HepG2 (cell line): ENCODE results near the gene KRTAP10-10. TPM values are rescaled to one million over a fixed set of nuclear protein-coding genes. Genes with fewer than 3 reads are reported as not detected.

Source experiments
- BHLHE40 ChIP-seq: IDR thresholded peaks from 2 replicates; pipeline ENCODE4 v1.6.1; 2011; ENCODE audit warnings: low read length, improper control_type of control experiment
- DNMT1 ChIP-seq: sonication (generic); formaldehyde crosslinking; IDR thresholded peaks from 2 replicates; pipeline ENCODE4 v1.5.1; 2020; ENCODE audit warnings: mild to moderate bottlenecking, missing genetic modification reagents
- GABPB1 ChIP-seq: IDR thresholded peaks from 2 replicates; pipeline ENCODE4 v1.6.1; 2016; ENCODE audit warnings: mild to moderate bottlenecking, missing genetic modification reagents, moderate library complexity, missing compliant biosample characterization
- KLF6 ChIP-seq: IDR thresholded peaks from 2 replicates; pipeline ENCODE4 v1.8.0; 2016; ENCODE audit warnings: missing biosample characterization, missing genetic modification reagents
- MAZ ChIP-seq, 2 experiments: sonication (generic) in 1 of 2; formaldehyde crosslinking in 1 of 2; IDR thresholded peaks; 2 replicates each; pipeline versions ENCODE4 v1.5.0 to v1.6.1; 2012 to 2020; ENCODE audit warnings: low read depth in 2 of 2, mild to moderate bottlenecking in 2 of 2, borderline replicate concordance in 1 of 2, improper control_type of control experiment in 1 of 2, low read length in 1 of 2, missing genetic modification reagents in 1 of 2, moderate library complexity in 1 of 2
- NR1H2 ChIP-seq: sonication (generic); formaldehyde crosslinking; IDR thresholded peaks from 2 replicates; pipeline ENCODE4 v1.8.1; 2022; ENCODE audit warnings: low read depth, missing genetic modification reagents, borderline replicate concordance
- PHF20 ChIP-seq: sonication (generic); formaldehyde crosslinking; IDR thresholded peaks from 2 replicates; pipeline ENCODE4 v1.5.0; 2020; ENCODE audit warnings: mild to moderate bottlenecking, missing genetic modification reagents
- PTBP1 ChIP-seq: fragments of 200-400 bp; formaldehyde crosslinking; IDR thresholded peaks from 2 replicates; pipeline ENCODE4 v1.6.1; 2018; ENCODE audit warnings: low read length, low read depth; ENCODE audit not compliant: poor library complexity, severe bottlenecking
- RARG ChIP-seq: sonication (generic); formaldehyde crosslinking; IDR thresholded peaks from 2 replicates; pipeline ENCODE4 v1.4.0; 2020; ENCODE audit warnings: low read depth, mild to moderate bottlenecking, missing genetic modification reagents
- RBM22 ChIP-seq: fragments of 200-400 bp; formaldehyde crosslinking; optimal IDR thresholded peaks from 2 replicates; pipeline ENCODE3; 2017; ENCODE audit warnings: mild to moderate bottlenecking, low read length, moderate library complexity
- SALL2 ChIP-seq: sonication (generic); formaldehyde crosslinking; IDR thresholded peaks from 2 replicates; pipeline ENCODE4 v1.8.1; 2023; ENCODE audit warnings: mild to moderate bottlenecking, missing genetic modification reagents, inconsistent platforms
- SNAPC2 ChIP-seq: sonication (generic); formaldehyde crosslinking; IDR thresholded peaks from 2 replicates; pipeline ENCODE4 v1.8.1; 2022; ENCODE audit warnings: mild to moderate bottlenecking, missing genetic modification reagents
- ZNF230 ChIP-seq: sonication (generic); formaldehyde crosslinking; IDR thresholded peaks from 2 replicates; pipeline ENCODE4 v1.4.0; 2020; ENCODE audit warnings: mild to moderate bottlenecking, missing genetic modification reagents
- ZNF772 ChIP-seq: sonication (generic); formaldehyde crosslinking; IDR thresholded peaks from 2 replicates; pipeline ENCODE4 v1.5.0; 2020; ENCODE audit warnings: mild to moderate bottlenecking, missing genetic modification reagents
- ZNF777 ChIP-seq: sonication (generic); formaldehyde crosslinking; IDR thresholded peaks from 2 replicates; pipeline ENCODE4 v1.4.0; 2020; ENCODE audit warnings: missing genetic modification reagents
- ZNF782 ChIP-seq: sonication (generic); formaldehyde crosslinking; IDR thresholded peaks from 2 replicates; pipeline ENCODE4 v1.4.0; 2020; ENCODE audit warnings: missing genetic modification reagents, mild to moderate bottlenecking, borderline replicate concordance
- ZNF788 ChIP-seq: sonication (generic); formaldehyde crosslinking; IDR thresholded peaks from 2 replicates; pipeline ENCODE4 v1.5.0; 2020; ENCODE audit warnings: mild to moderate bottlenecking, missing genetic modification reagents, borderline replicate concordance
- ZSCAN12 ChIP-seq: sonication (generic); formaldehyde crosslinking; IDR thresholded peaks from 2 replicates; pipeline ENCODE4 v1.9.0; 2021; ENCODE audit warnings: mild to moderate bottlenecking, missing genetic modification reagents
- polyA plus RNA-seq, 8 experiments: library from polyadenylated mRNA; depleted of rRNA in 3 of 8; stranded (reverse) in 7 of 8; unstranded in 1 of 8; fragments of >200 nt; fragmentation: Illumina TruSeq in 4 of 8; extraction: Trizol in 4 of 8; gene quantifications; 2 replicates each; pipeline versions ENCODE4 v1.2.1 to v1.2.3, GENCODE V29; 2011 to 2016; ENCODE audit warnings: low read depth in 4 of 8, missing spikeins in 1 of 8, mixed read lengths in 1 of 8; ENCODE audit not compliant: insufficient read depth in 1 of 8
- total RNA-seq, 5 experiments: library from RNA; depleted of rRNA; stranded (reverse); fragments of >200 nt; fragmentation: Illumina TruSeq; extraction: Trizol; gene quantifications; 2 replicates each; pipeline ENCODE4 v1.2.3, GENCODE V29; 2016; ENCODE audit warnings: low read depth in 1 of 5
- TF ChIP-seq, protein P1 (sequence below): sonication (generic); formaldehyde crosslinking; IDR thresholded peaks from 2 replicates; pipeline ENCODE4 v1.8.0; 2022; ENCODE audit warnings: missing genetic modification reagents, mild to moderate bottlenecking, borderline replicate concordance
- TF ChIP-seq, protein P2 (sequence below): sonication (generic); formaldehyde crosslinking; IDR thresholded peaks from 2 replicates; pipeline ENCODE4 v1.5.0; 2020; ENCODE audit warnings: missing genetic modification reagents, mild to moderate bottlenecking, borderline replicate concordance
- TF ChIP-seq, protein P3 (sequence below): sonication (generic); formaldehyde crosslinking; IDR thresholded peaks from 2 replicates; pipeline ENCODE4 v1.5.1; 2020; ENCODE audit warnings: missing genetic modification reagents, mild to moderate bottlenecking, borderline replicate concordance
- TF ChIP-seq, protein P4 (sequence below): sonication (generic); formaldehyde crosslinking; IDR thresholded peaks from 2 replicates; pipeline ENCODE4 v1.4.0; 2020; ENCODE audit warnings: mild to moderate bottlenecking, missing genetic modification reagents
- TF ChIP-seq, protein P5 (sequence below): IDR thresholded peaks from 2 replicates; pipeline ENCODE4 v1.6.1; 2012; ENCODE audit warnings: inconsistent platforms

Gene KRTAP10-10
- total and polyA plus RNA-seq, 2 of the 13 experiments (the other 11 are each of a cell fraction or from before 2014, with no cell fraction given), result not detected

DNA sequence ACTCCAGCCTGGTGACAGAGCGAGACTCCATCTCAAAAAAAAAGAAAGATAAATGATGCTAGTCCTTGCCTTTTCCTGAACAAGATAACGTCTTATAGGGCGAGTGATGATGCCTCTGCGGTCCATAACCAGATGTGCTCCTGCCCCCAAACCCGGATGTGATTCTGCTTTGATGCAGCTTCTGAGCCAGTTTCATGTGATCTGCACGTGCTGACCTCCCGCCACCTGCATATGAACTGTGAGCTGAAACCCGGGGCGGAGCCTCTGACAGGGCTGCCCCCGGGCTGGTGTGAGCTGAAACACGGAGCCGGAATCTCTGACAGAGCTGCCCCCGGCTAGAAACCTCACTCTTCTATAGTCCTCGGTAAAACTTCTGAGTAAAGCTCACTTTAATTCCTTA is 16.0 kb downstream of the KRTAP10-10 start (continued):
- no peak for TF ChIP-seq NR1H2
- TF ChIP-seq, protein P1, sequence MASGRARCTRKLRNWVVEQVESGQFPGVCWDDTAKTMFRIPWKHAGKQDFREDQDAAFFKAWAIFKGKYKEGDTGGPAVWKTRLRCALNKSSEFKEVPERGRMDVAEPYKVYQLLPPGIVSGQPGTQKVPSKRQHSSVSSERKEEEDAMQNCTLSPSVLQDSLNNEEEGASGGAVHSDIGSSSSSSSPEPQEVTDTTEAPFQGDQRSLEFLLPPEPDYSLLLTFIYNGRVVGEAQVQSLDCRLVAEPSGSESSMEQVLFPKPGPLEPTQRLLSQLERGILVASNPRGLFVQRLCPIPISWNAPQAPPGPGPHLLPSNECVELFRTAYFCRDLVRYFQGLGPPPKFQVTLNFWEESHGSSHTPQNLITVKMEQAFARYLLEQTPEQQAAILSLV, result no peak
- TF ChIP-seq MAZ (IDR thresholded peaks at IDR 0.05; ENCODE audit: borderline replicate concordance, low read depth, low read length), result no peak
- TF ChIP-seq MAZ (CRISPR knock-in tag; IDR thresholded peaks at IDR 0.05; ENCODE audit: low read depth), result 0 out of 2 replicates have a peak, but pooled peaks have one; percentile 29
- no peak for TF ChIP-seq ZNF782 (CRISPR knock-in tag)
- TF ChIP-seq ZNF777 (CRISPR knock-in tag), result no peak
- TF ChIP-seq KLF6 (CRISPR knock-in tag), result 0 out of 2 replicates have a peak, but pooled peaks have one; percentile 65
- TF ChIP-seq, protein P2, sequence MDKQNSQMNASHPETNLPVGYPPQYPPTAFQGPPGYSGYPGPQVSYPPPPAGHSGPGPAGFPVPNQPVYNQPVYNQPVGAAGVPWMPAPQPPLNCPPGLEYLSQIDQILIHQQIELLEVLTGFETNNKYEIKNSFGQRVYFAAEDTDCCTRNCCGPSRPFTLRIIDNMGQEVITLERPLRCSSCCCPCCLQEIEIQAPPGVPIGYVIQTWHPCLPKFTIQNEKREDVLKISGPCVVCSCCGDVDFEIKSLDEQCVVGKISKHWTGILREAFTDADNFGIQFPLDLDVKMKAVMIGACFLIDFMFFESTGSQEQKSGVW (CRISPR knock-in tag), result no peak
- no peak for TF ChIP-seq PHF20 (CRISPR knock-in tag)
- TF ChIP-seq SNAPC2 (CRISPR knock-in tag), result no peak
- no peak for TF ChIP-seq PTBP1
- TF ChIP-seq, protein P3, sequence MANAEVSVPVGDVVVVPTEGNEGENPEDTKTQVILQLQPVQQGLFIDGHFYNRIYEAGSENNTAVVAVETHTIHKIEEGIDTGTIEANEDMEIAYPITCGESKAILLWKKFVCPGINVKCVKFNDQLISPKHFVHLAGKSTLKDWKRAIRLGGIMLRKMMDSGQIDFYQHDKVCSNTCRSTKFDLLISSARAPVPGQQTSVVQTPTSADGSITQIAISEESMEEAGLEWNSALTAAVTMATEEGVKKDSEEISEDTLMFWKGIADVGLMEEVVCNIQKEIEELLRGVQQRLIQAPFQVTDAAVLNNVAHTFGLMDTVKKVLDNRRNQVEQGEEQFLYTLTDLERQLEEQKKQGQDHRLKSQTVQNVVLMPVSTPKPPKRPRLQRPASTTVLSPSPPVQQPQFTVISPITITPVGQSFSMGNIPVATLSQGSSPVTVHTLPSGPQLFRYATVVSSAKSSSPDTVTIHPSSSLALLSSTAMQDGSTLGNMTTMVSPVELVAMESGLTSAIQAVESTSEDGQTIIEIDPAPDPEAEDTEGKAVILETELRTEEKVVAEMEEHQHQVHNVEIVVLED (CRISPR knock-in tag), result no peak
- no peak for TF ChIP-seq ZSCAN12 (CRISPR knock-in tag)
- no peak for TF ChIP-seq RBM22
- TF ChIP-seq, protein P4, sequence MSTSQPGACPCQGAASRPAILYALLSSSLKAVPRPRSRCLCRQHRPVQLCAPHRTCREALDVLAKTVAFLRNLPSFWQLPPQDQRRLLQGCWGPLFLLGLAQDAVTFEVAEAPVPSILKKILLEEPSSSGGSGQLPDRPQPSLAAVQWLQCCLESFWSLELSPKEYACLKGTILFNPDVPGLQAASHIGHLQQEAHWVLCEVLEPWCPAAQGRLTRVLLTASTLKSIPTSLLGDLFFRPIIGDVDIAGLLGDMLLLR (CRISPR knock-in tag), result no peak
- TF ChIP-seq BHLHE40, result peak; percentile 86
- TF ChIP-seq DNMT1 (CRISPR knock-in tag), result no peak
- peak; percentile 63 for TF ChIP-seq GABPB1 (CRISPR knock-in tag)
- TF ChIP-seq ZNF230, result no peak
- TF ChIP-seq ZNF772 (CRISPR knock-in tag), result no peak
- TF ChIP-seq ZNF788, result no peak
- no peak for TF ChIP-seq SALL2
- no peak for TF ChIP-seq RARG (CRISPR knock-in tag)
- TF ChIP-seq, protein P5, sequence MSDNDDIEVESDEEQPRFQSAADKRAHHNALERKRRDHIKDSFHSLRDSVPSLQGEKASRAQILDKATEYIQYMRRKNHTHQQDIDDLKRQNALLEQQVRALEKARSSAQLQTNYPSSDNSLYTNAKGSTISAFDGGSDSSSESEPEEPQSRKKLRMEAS, result peak; percentile 72
